ENCODE data around the gene DCC.

The DCC gene

DNA sequence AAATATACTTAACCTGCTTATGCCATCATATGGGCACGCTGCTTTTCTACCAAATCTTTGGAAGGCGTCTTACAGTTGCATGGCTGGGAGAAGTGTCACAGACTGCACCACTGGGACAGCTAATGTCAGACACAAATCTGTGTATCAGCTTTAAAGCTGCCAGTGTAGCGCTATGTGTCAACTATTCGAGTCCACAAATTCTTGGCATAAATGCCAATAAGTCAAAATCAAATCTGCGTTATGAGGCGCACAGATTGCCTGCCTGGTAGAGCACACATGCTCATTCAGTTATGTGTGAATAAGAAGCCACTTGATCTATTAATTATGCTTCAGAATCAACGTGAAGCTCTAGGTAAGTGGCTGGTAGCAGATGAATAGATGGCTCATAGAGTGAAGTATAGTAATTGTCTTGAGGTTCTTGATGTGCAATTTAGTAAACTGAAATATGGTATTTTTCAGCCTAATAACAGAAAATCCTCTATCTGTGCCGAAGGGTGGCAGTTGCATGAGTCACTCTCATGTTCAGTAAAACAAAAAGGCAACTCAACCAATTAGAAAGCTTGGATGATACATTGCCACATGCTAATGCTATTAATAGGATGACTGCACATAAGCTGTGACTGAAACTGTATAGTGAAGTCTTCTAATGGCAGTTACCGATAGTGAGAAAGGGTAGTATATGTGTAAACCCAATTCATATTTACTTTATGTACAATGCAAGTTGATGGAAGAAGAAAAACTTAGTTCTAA, 52.0 kb downstream of the DCC start:
- no peak overlapping the region for H3K4me3 ChIP-seq (replicated peaks; ENCODE audit: low read depth, low read length)
- DNase-seq (ENCODE audit: extremely low read depth, low read depth): no peak
- no peak for TF ChIP-seq CTCF (IDR thresholded peaks at IDR 0.05; ENCODE audit: low read depth, low read length, missing control alignments)

GRCh38 chr18:52394602-52395001, 54.6 kb downstream of the DCC start:
- no peak overlapping the region for H3K4me3 ChIP-seq (replicated peaks; ENCODE audit: low read depth, low read length)
- TF ChIP-seq CTCF (IDR thresholded peaks at IDR 0.05; ENCODE audit: low read depth, low read length, missing control alignments): no peak
- DNase-seq (ENCODE audit: extremely low read depth, low read depth): no peak

- TF ChIP-seq CTCF (IDR thresholded peaks at IDR 0.05; ENCODE audit: low read depth, low read length, missing control alignments): no peak
- DNase-seq (ENCODE audit: extremely low read depth, low read depth): no peak
- H3K4me3 ChIP-seq (replicated peaks; ENCODE audit: low read depth, low read length): no peak overlapping the region
Observed at GRCh38 chr18:52395146-52395852, 55.3 kb downstream of the DCC start.

DNA sequence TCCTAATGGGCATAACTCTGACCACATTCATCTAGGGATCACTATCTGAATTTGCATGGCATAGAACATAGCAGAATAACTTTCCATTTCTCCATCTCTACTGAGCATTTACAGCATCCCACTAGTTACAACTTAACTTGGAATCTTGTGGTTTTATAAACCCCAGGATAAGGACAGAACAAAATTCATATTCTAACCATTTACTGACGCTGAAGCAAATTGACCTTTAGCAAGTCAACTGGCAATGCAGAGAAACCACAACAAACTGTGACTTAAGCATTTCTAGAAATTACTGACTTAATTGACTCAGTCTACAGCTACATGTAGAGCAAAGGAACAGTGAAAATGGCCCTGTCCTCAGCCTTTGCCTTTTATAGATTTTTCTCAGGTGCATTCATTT, 61.2 kb downstream of the DCC start:
- no peak for DNase-seq (ENCODE audit: extremely low read depth, low read depth)
- no peak overlapping the region for H3K4me3 ChIP-seq (replicated peaks; ENCODE audit: low read depth, low read length)
- no peak for TF ChIP-seq CTCF (IDR thresholded peaks at IDR 0.05; ENCODE audit: low read depth, low read length, missing control alignments)

- no peak for TF ChIP-seq CTCF (IDR thresholded peaks at IDR 0.05; ENCODE audit: low read depth, low read length, missing control alignments)
- no peak for DNase-seq (ENCODE audit: extremely low read depth, low read depth)
- no peak overlapping the region for H3K4me3 ChIP-seq (replicated peaks; ENCODE audit: low read depth, low read length)
Observed at GRCh38 chr18:52402814-52403213, 62.8 kb downstream of the DCC start.

DNA sequence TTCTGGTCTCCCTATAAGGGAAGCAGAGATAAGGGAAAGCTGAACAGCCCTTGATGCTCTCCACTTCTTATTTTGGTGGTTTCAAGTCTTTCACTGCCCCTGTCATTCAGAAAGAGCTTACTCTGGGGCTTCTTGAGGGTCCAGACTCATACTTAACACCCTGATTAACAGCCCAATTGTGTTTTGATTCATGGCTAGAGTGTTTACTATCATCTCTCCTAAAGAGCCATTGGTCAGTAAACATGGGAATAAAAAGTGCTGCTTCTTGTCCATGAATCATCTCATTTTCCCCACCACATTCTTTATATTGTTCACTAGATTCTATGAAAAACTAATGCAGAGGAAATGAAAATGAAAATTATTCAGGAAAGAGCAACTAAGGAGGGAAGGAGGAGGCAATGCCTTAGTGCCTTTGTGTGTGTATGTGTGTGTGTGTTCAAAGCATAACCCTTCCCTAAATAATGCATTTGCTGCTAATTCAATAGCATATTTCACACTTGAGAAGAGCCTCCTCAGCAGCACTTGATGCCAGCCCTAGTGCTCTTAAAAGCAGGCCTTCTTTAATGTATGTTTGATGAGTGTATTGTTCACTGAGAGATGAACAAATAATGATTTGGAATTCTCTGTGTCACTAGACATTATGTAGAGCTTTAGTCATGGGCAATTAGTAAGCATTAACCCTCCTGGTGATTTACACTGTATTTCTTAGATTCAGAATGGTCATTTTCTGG, 63.5 kb downstream of the DCC start:
- no peak for TF ChIP-seq CTCF (IDR thresholded peaks at IDR 0.05; ENCODE audit: low read depth, low read length, missing control alignments)
- no peak overlapping the region for H3K4me3 ChIP-seq (replicated peaks; ENCODE audit: low read depth, low read length)
- DNase-seq (ENCODE audit: extremely low read depth, low read depth): no peak

Data from HFF-Myc (cell line).